T-helper 2 cell treated with Interferon-gamma antibody and Interleukin-4, amounts not matched to agents 5 μg/mL and 100 μg/mL, for 36 hours (primary cell): ENCODE results near the gene CALD1.

Experiments used
- DNase-seq: peaks from one replicate; pipeline ENCODE4 v3.0.0; 2021; ENCODE audit warnings: low spot score
- H3K27ac Mint-ChIP-seq: one replicate; pipeline ENCODE4 v1.8.0; 2021; ENCODE audit warnings: mild to moderate bottlenecking, mixed read lengths
- H3K27me3 Mint-ChIP-seq: one replicate; pipeline ENCODE4 v1.8.0; 2021; ENCODE audit warnings: low read depth, mixed read lengths
- H3K36me3 Mint-ChIP-seq: one replicate; pipeline ENCODE4 v1.8.0; 2021; ENCODE audit warnings: low read depth, mixed read lengths
- H3K4me1 Mint-ChIP-seq: one replicate; pipeline ENCODE4 v1.8.0; 2021; ENCODE audit warnings: low read depth, mixed read lengths
- H3K4me3 Mint-ChIP-seq: one replicate; pipeline ENCODE4 v1.8.0; 2022; ENCODE audit warnings: mild to moderate bottlenecking, moderate library complexity, mixed read lengths
- H3K9me3 Mint-ChIP-seq: one replicate; pipeline ENCODE4 v1.8.0; 2021; ENCODE audit warnings: mixed read lengths

The CALD1 gene

GRCh38 chr7:134834689-134835462, 55.4 kb downstream of the CALD1 start:
- Mint-ChIP-seq H3K9me3 (no peaks in the 10 kb centered on the region), H3K4me3 (no peak overlapping the region), H3K36me3 (no peaks in the 10 kb centered on the region), H3K4me1 (no peaks in the 10 kb centered on the region), H3K27ac (no peak overlapping the region), H3K27me3 (no peaks in the 10 kb centered on the region)
- DNase-seq, result no peak

GRCh38 chr7:134835463-134835823, 56.0 kb downstream of the CALD1 start:
- Mint-ChIP-seq H3K27me3 (peaks cover 2% of the 10 kb centered on the region), H3K36me3 (no peaks in the 10 kb centered on the region), H3K27ac (no peak overlapping the region), H3K4me3 (no peak overlapping the region), H3K9me3 (no peaks in the 10 kb centered on the region), H3K4me1 (no peaks in the 10 kb centered on the region)
- no peak for DNase-seq

DNA sequence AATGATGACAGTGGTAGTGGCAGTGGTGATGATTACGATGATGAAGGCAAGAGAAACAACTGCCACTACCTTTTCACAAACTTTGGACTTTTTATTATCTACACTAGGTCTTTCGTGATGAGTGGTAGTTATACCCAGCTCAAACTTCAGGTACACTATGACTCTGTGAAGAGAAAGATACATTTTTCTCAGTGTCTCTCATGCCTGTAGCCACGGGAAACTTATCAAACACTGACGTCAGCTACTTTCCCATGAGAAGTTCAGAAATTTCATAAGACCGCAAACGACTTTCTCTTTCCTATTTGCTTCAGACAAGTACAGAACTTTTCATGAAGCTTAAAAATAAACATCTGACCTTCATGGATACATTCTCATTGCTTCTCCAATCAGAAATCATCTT, 57.0 kb downstream of the CALD1 start:
- DNase-seq, result no peak
- no peaks in the 10 kb centered on the region for H3K4me1 Mint-ChIP-seq
- H3K36me3 Mint-ChIP-seq, result no peaks in the 10 kb centered on the region
- H3K9me3 Mint-ChIP-seq, result no peaks in the 10 kb centered on the region
- H3K27ac Mint-ChIP-seq, result no peak overlapping the region
- H3K4me3 Mint-ChIP-seq, result no peak overlapping the region
- H3K27me3 Mint-ChIP-seq, result peaks cover 3% of the 10 kb centered on the region

- no peak overlapping the region for H3K4me3 Mint-ChIP-seq
- no peaks in the 10 kb centered on the region for H3K9me3 Mint-ChIP-seq
- peaks cover 3% of the 10 kb centered on the region for H3K27me3 Mint-ChIP-seq
- no peak overlapping the region for H3K27ac Mint-ChIP-seq
- DNase-seq, result no peak
- no peaks in the 10 kb centered on the region for H3K4me1 Mint-ChIP-seq
- no peaks in the 10 kb centered on the region for H3K36me3 Mint-ChIP-seq
These were observed 59.9 kb downstream of the CALD1 start for GRCh38 chr7:134839298-134839697.

GRCh38 chr7:134842062-134842461, 62.6 kb downstream of the CALD1 start:
- no peak for DNase-seq
- no peak overlapping the region for H3K27ac Mint-ChIP-seq
- no peaks in the 10 kb centered on the region for H3K36me3 Mint-ChIP-seq
- H3K4me3 Mint-ChIP-seq, result no peak overlapping the region
- H3K27me3 Mint-ChIP-seq, result peaks cover 3% of the 10 kb centered on the region
- peaks cover 4% of the 10 kb centered on the region for H3K4me1 Mint-ChIP-seq
- no peaks in the 10 kb centered on the region for H3K9me3 Mint-ChIP-seq

DNA sequence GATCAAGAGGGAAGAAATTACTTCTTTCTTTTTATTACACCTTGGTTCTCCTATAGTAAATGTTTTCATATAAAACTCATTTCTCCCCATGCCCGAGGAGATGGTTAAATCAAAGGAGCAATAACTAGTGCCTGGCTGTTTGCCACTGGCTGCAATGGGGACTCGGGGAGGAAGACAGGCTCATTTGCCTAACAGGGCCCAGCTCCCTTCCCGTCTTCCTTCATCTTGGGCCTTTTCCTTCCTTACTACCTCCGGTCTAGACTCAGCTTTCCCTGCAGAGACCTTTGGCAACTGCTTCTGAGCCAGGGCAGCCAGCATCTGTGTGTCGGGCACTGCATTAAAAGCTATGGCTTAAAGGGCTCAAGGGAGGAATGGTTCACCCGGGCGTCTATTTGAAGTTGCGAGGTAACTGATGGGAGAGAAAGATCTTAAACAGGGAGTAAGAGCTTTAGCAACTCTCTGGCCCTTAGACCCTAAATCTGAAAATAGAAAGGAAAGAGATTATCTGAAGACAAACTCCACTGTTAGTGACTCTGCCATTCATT, 63.5 kb downstream of the CALD1 start:
- H3K9me3 Mint-ChIP-seq, result no peaks in the 10 kb centered on the region
- H3K27ac Mint-ChIP-seq, result no peak overlapping the region
- no peaks in the 10 kb centered on the region for H3K36me3 Mint-ChIP-seq
- H3K4me3 Mint-ChIP-seq, result no peak overlapping the region
- peaks cover 3% of the 10 kb centered on the region for H3K27me3 Mint-ChIP-seq
- peaks cover 4% of the 10 kb centered on the region for H3K4me1 Mint-ChIP-seq
- DNase-seq, result no peak

DNA sequence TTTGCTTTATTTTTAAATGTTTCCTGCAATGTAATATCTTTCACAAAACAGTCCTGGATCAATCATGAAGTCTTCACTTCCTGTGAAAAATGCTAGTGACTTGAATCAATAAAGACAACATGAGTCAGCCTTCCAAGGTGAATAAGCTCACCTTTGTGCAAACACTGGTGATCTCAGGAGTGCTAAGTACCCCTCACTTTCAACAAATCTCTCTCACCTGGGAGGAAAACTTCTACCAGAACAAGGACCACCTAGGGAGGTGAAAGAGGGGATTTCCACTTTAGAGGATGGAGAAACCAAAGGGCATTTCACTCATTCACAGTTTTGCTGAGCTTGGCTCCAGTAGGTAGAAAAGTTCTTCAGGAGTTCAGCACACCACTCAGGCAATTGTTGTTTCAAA, 64.8 kb downstream of the CALD1 start:
- Mint-ChIP-seq H3K4me3 (no peak overlapping the region), H3K36me3 (no peaks in the 10 kb centered on the region), H3K27ac (no peak overlapping the region), H3K9me3 (no peaks in the 10 kb centered on the region), H3K4me1 (peaks cover 4% of the 10 kb centered on the region), H3K27me3 (peaks cover 3% of the 10 kb centered on the region)
- DNase-seq, result no peak

- Mint-ChIP-seq H3K27me3 (peaks cover under 1% of the 10 kb centered on the region), H3K4me1 (peaks cover 4% of the 10 kb centered on the region), H3K36me3 (no peaks in the 10 kb centered on the region), H3K9me3 (no peaks in the 10 kb centered on the region), H3K4me3 (no peak overlapping the region), H3K27ac (no peak overlapping the region)
- DNase-seq, result no peak
These were observed 66.0 kb downstream of the CALD1 start for GRCh38 chr7:134845461-134845860.

GRCh38 chr7:134847851-134848588, 68.6 kb downstream of the CALD1 start:
- Mint-ChIP-seq H3K4me1 (peaks cover 10% of the 10 kb centered on the region), H3K4me3 (no peak overlapping the region), H3K27ac (no peak overlapping the region), H3K36me3 (peaks cover 8% of the 10 kb centered on the region), H3K27me3 (no peaks in the 10 kb centered on the region), H3K9me3 (no peaks in the 10 kb centered on the region)
- no peak for DNase-seq

DNA sequence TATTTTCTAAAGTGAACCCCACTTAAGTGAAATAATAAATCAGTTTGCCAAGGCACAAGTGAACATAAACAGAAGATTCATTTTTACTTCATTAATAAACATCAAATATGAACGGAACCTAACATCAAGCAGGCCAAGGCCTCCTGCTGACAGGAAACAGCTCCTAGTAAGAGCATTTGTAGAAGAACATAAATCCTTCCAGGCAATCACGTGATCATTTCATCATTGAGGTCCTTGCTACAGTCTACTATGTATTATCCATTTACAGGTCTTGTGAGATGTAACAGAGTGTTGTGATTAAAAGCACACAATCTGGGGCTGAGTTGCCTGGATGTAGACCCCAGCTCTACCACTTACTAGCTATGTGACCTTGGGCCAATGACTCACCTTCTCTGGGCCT, 70.6 kb downstream of the CALD1 start:
- Mint-ChIP-seq H3K9me3 (peaks cover 8% of the 10 kb centered on the region), H3K36me3 (peaks cover 15% of the 10 kb centered on the region)

DNA sequence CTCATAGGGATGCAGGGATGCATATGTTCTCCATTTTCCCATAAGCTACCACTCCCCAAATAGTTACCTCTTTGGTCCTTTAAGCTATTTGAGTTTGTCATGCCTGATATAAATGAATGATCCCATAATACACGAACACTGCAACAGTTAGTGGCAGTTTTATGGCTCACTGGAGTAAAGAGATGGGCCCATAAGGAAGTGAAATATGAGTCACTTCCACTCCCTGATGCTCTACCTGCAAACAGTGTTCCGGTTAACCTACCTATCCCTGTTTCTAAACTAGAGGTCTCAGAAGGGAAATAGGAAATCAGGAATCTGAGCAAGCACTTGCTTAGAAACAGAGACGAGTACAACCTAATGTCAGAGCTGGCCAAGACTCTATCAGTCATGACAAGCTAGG, 71.7 kb downstream of the CALD1 start:
- Mint-ChIP-seq H3K9me3 (peaks cover 10% of the 10 kb centered on the region), H3K4me1 (peaks cover 21% of the 10 kb centered on the region), H3K36me3 (peaks cover 20% of the 10 kb centered on the region), H3K4me3 (no peak overlapping the region), H3K27me3 (no peaks in the 10 kb centered on the region), H3K27ac (no peak overlapping the region)
- DNase-seq, result no peak

More for the DNA sequence above, 70.6 kb downstream of the CALD1 start:
- DNase-seq, result no peak
- Mint-ChIP-seq H3K27ac (no peak overlapping the region), H3K27me3 (no peaks in the 10 kb centered on the region), H3K4me1 (peaks cover 15% of the 10 kb centered on the region), H3K4me3 (no peak overlapping the region)

DNA sequence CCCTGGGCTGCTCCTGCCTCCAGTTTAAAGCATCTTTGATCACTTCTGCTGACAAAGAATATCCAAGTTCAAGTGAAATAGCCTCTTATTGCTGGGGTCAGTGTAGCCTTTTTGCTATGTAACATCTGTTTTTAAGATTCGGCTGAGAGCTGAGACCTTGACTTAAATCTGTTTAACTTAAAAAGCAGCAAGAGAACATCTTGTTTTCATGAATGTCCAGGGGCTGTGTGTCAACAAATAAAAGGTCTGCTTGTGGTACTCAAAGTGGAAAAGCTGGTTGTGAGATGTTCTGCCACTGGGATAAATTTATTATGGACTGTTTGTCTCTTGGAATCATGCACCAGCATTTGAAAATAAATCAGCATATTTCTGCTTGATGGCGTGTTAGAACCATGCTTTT, 73.2 kb downstream of the CALD1 start:
- peaks cover 28% of the 10 kb centered on the region for H3K4me1 Mint-ChIP-seq
- H3K9me3 Mint-ChIP-seq, result peaks cover 10% of the 10 kb centered on the region
- no peak overlapping the region for H3K27ac Mint-ChIP-seq
- no peaks in the 10 kb centered on the region for H3K27me3 Mint-ChIP-seq
- H3K4me3 Mint-ChIP-seq, result no peak overlapping the region
- DNase-seq, result no peak
- H3K36me3 Mint-ChIP-seq, result peaks cover 20% of the 10 kb centered on the region

DNA sequence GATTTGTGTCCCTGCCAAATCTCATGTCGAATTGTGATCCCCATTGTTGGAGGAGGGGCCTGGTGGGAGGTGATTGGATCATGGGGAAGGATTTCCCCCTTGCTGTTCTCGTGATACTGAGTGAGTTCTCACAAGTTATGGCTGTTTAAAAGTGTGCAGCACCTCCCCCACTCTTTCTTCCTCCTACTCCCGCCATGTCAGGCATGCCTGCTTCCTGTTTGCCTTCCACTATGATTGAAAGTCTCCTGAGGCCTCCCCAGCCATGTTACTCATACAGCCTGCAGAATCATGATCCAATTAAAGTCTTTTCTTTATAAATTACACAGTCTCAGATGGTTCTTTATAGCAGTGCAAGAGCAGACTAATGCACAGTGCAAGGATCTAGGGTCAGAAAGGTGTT, 75.4 kb downstream of the CALD1 start:
- peaks cover 22% of the 10 kb centered on the region for H3K36me3 Mint-ChIP-seq
- peaks cover 10% of the 10 kb centered on the region for H3K9me3 Mint-ChIP-seq
- peak overlapping the region; percentile 26 for H3K27ac Mint-ChIP-seq
- H3K4me1 Mint-ChIP-seq, result peaks cover 32% of the 10 kb centered on the region
- peak overlapping the region; percentile 20 for H3K4me3 Mint-ChIP-seq
- H3K27me3 Mint-ChIP-seq, result no peaks in the 10 kb centered on the region
- DNase-seq, result no peak

DNA sequence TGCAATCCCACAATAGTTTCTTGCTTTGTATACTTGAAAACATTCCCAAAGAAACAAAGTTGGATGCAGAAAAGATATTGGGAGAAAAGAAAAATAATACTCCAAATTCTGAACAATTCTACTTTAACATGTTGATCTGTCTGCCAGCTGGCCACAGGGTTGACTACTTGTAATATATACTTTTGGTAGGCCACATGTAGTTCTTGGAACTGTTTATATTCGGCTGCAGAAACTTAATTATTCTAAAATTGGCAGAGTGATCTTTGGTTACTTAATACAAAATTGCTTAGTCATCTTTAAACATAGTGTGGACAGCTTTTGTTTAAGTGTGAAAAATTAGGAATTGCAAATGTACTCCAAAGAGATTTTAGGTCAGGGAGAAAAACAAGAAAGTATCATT, 76.0 kb downstream of the CALD1 start:
- peak overlapping the region; percentile 56 for H3K4me3 Mint-ChIP-seq
- DNase-seq, result no peak
- H3K27me3 Mint-ChIP-seq, result no peaks in the 10 kb centered on the region
- peaks cover 33% of the 10 kb centered on the region for H3K4me1 Mint-ChIP-seq
- peaks cover 10% of the 10 kb centered on the region for H3K9me3 Mint-ChIP-seq
- peaks cover 26% of the 10 kb centered on the region for H3K36me3 Mint-ChIP-seq
- H3K27ac Mint-ChIP-seq, result peak overlapping the region; percentile 73
